ENCODE measurements around the gene CEP295NL. TPM values are rescaled to one million over a fixed set of nuclear protein-coding genes. Genes with fewer than 3 reads are reported as not detected.
A peak's percentile ranks its signal among the peaks of the same experiment; 100 is the strongest.

CEP295NL gene
- total and polyA plus RNA-seq, 2 of the 13 experiments (the other 11 are each of a cell fraction or from before 2014, with no cell fraction given) = not detected

GRCh38 chr17:78903101-78903779, at the start of gene CEP295NL (continued):
- TF ChIP-seq ZNF687 (CRISPR knock-in tag; IDR thresholded peaks at IDR 0.05) = peak; percentile 28; the same call in 1 of the 2 replicates
- TF ChIP-seq ATF7 (IDR thresholded peaks at IDR 0.05) = no peak
- 0 out of 2 replicates have a peak, but pooled peaks have one; percentile 29 for TF ChIP-seq ATF7 (CRISPR knock-in tag; IDR thresholded peaks at IDR 0.05)
- TF ChIP-seq ZSCAN21 (CRISPR knock-in tag; IDR thresholded peaks at IDR 0.05; ENCODE audit: borderline replicate concordance) = no peak
- TF ChIP-seq CREB1 (IDR thresholded peaks at IDR 0.05) = 0 out of 2 replicates have a peak, but pooled peaks have one; percentile 10
- no peak for TF ChIP-seq CREB1 (CRISPR knock-in tag; IDR thresholded peaks at IDR 0.05)
- TF ChIP-seq PAXIP1 (CRISPR knock-in tag; conservative IDR thresholded peaks at IDR 0.05) = peak; percentile 56; the same call in 1 of the 2 replicates
- TF ChIP-seq ZC3H13 (CRISPR knock-in tag; IDR thresholded peaks at IDR 0.05) = no peak
- TF ChIP-seq SKIL (CRISPR knock-in tag; IDR thresholded peaks at IDR 0.05; ENCODE audit: borderline replicate concordance) = no peak
- peak; percentile 58; the same call in 1 of the 2 replicates for TF ChIP-seq HIVEP1 (CRISPR knock-in tag; IDR thresholded peaks at IDR 0.05)
- TF ChIP-seq ZKSCAN8 (CRISPR knock-in tag; IDR thresholded peaks at IDR 0.05; ENCODE audit: borderline replicate concordance) = no peak
- no peak for TF ChIP-seq ZNF703 (CRISPR knock-in tag; IDR thresholded peaks at IDR 0.05; ENCODE audit: borderline replicate concordance)
- no peak for TF ChIP-seq ZNF563 (CRISPR knock-in tag; IDR thresholded peaks at IDR 0.05)
- no peak for TF ChIP-seq BRD4 (CRISPR knock-in tag; IDR thresholded peaks at IDR 0.05)
- TF ChIP-seq MEF2D (CRISPR knock-in tag; IDR thresholded peaks at IDR 0.05) = no peak
- TF ChIP-seq ZNF230 (CRISPR knock-in tag; IDR thresholded peaks at IDR 0.05) = no peak
- no peak for TF ChIP-seq MLLT10 (CRISPR knock-in tag; IDR thresholded peaks at IDR 0.05)
- no peak for TF ChIP-seq HNRNPK (IDR thresholded peaks at IDR 0.05; ENCODE audit: low read depth, low read length, poor library complexity, severe bottlenecking)
- no peak for TF ChIP-seq RARA (CRISPR knock-in tag; IDR thresholded peaks at IDR 0.05)
- TF ChIP-seq TAF15 (IDR thresholded peaks at IDR 0.05; ENCODE audit: low read depth, low read length, poor library complexity, severe bottlenecking) = no peak

Data from HepG2 (cell line).